HepG2 (cell line): ENCODE measurements around the gene OR10V1. TPM values are rescaled to one million over a fixed set of nuclear protein-coding genes. Genes with fewer than 3 reads are reported as not detected.

Experiments used
- CREB1 ChIP-seq, 2 experiments: fragments of 450-650 bp in 1 of 2; IDR thresholded peaks; 2 replicates each; pipeline ENCODE4 v1.6.1; 2016 to 2017; ENCODE audit warnings: control low read depth in 1 of 2, mild to moderate bottlenecking in 1 of 2, missing compliant biosample characterization in 1 of 2, missing genetic modification characterization in 1 of 2
- FOXK1 ChIP-seq: sonication (generic); formaldehyde crosslinking; IDR thresholded peaks from 2 replicates; pipeline ENCODE4 v1.4.0; 2020; ENCODE audit warnings: low read depth, missing genetic modification reagents, borderline replicate concordance
- GZF1 ChIP-seq: sonication (generic); formaldehyde crosslinking; IDR thresholded peaks from 2 replicates; pipeline ENCODE4 v1.5.1; 2020; ENCODE audit warnings: mild to moderate bottlenecking, missing genetic modification reagents
- HNRNPLL ChIP-seq: fragments of 200-400 bp; formaldehyde crosslinking; IDR thresholded peaks from 2 replicates; pipeline ENCODE4 v1.6.1; 2017; ENCODE audit warnings: mild to moderate bottlenecking, low read depth, low read length; ENCODE audit not compliant: poor library complexity, severe bottlenecking
- KDM5B ChIP-seq: sonication (generic); formaldehyde crosslinking; IDR thresholded peaks from 2 replicates; pipeline ENCODE4 v1.4.0; 2020; ENCODE audit warnings: missing genetic modification reagents, mild to moderate bottlenecking, borderline replicate concordance
- MIER3 ChIP-seq: IDR thresholded peaks from 2 replicates; pipeline ENCODE4 v1.6.1; 2016; ENCODE audit warnings: missing compliant biosample characterization, borderline replicate concordance
- RAD51 ChIP-seq: fragments of 450-650 bp; IDR thresholded peaks from 2 replicates; pipeline ENCODE4 v1.6.1; 2016; ENCODE audit warnings: borderline replicate concordance
- RNF2 ChIP-seq: fragments of 450-650 bp; conservative IDR thresholded peaks from 2 replicates; pipeline ENCODE4 v1.6.1; 2016; ENCODE audit warnings: low read depth
- TARDBP ChIP-seq: sonication (generic); formaldehyde crosslinking; IDR thresholded peaks from 2 replicates; pipeline ENCODE4 v1.8.0; 2022; ENCODE audit warnings: mild to moderate bottlenecking, missing genetic modification reagents
- ZFP36L2 ChIP-seq: sonication (generic); formaldehyde crosslinking; IDR thresholded peaks from 2 replicates; pipeline ENCODE4 v1.4.0; 2020; ENCODE audit warnings: missing genetic modification reagents
- ZNF205 ChIP-seq: IDR thresholded peaks from 2 replicates; pipeline ENCODE4 v1.6.1; 2018; ENCODE audit warnings: missing biosample characterization, missing genetic modification reagents
- ZNF232 ChIP-seq: sonication (generic); formaldehyde crosslinking; IDR thresholded peaks from 2 replicates; pipeline ENCODE4 v1.4.0; 2020; ENCODE audit warnings: missing genetic modification reagents, borderline replicate concordance
- ZNF557 ChIP-seq: sonication (generic); formaldehyde crosslinking; IDR thresholded peaks from 2 replicates; pipeline ENCODE4 v1.4.0; 2020; ENCODE audit warnings: missing genetic modification reagents
- ZNF891 ChIP-seq: sonication (generic); formaldehyde crosslinking; IDR thresholded peaks from 2 replicates; pipeline ENCODE4 v1.5.0; 2020; ENCODE audit warnings: mild to moderate bottlenecking, missing genetic modification reagents
- polyA plus RNA-seq, 8 experiments: library from polyadenylated mRNA; depleted of rRNA in 3 of 8; stranded (reverse) in 7 of 8; unstranded in 1 of 8; fragments of >200 nt; fragmentation: Illumina TruSeq in 4 of 8; extraction: Trizol in 4 of 8; gene quantifications; 2 replicates each; pipeline versions ENCODE4 v1.2.1 to v1.2.3, GENCODE V29; 2011 to 2016; ENCODE audit warnings: low read depth in 4 of 8, missing spikeins in 1 of 8, mixed read lengths in 1 of 8; ENCODE audit not compliant: insufficient read depth in 1 of 8
- total RNA-seq, 5 experiments: library from RNA; depleted of rRNA; stranded (reverse); fragments of >200 nt; fragmentation: Illumina TruSeq; extraction: Trizol; gene quantifications; 2 replicates each; pipeline ENCODE4 v1.2.3, GENCODE V29; 2016; ENCODE audit warnings: low read depth in 1 of 5
- TF ChIP-seq, protein P1 (sequence below): IDR thresholded peaks from 2 replicates; pipeline ENCODE4 v1.6.1; 2016; ENCODE audit warnings: control low read depth
- TF ChIP-seq, protein P2 (sequence below): sonication (generic); formaldehyde crosslinking; IDR thresholded peaks from 2 replicates; pipeline ENCODE4 v1.5.1; 2020; ENCODE audit warnings: mild to moderate bottlenecking, missing genetic modification reagents, moderate library complexity
- TF ChIP-seq, protein P3 (sequence below): sonication (generic); formaldehyde crosslinking; IDR thresholded peaks from 2 replicates; pipeline ENCODE4 v1.4.0; 2020; ENCODE audit warnings: missing genetic modification reagents
- TF ChIP-seq, protein P4 (sequence below): sonication (generic); formaldehyde crosslinking; IDR thresholded peaks from 2 replicates; pipeline ENCODE4 v1.4.0; 2020; ENCODE audit warnings: mild to moderate bottlenecking, missing genetic modification reagents, borderline replicate concordance
- TF ChIP-seq, protein P5 (sequence below): sonication (generic); formaldehyde crosslinking; IDR thresholded peaks from 2 replicates; pipeline ENCODE4; 2020; ENCODE audit warnings: missing genetic modification reagents, mild to moderate bottlenecking, borderline replicate concordance
- TF ChIP-seq, protein P6 (sequence below): sonication (generic); formaldehyde crosslinking; IDR thresholded peaks from 2 replicates; pipeline ENCODE4 v1.5.0; 2020; ENCODE audit warnings: missing genetic modification reagents

The OR10V1 gene
- total and polyA plus RNA-seq, 2 of the 13 experiments (the other 11 are each of a cell fraction or from before 2014, with no cell fraction given), result not detected

DNA sequence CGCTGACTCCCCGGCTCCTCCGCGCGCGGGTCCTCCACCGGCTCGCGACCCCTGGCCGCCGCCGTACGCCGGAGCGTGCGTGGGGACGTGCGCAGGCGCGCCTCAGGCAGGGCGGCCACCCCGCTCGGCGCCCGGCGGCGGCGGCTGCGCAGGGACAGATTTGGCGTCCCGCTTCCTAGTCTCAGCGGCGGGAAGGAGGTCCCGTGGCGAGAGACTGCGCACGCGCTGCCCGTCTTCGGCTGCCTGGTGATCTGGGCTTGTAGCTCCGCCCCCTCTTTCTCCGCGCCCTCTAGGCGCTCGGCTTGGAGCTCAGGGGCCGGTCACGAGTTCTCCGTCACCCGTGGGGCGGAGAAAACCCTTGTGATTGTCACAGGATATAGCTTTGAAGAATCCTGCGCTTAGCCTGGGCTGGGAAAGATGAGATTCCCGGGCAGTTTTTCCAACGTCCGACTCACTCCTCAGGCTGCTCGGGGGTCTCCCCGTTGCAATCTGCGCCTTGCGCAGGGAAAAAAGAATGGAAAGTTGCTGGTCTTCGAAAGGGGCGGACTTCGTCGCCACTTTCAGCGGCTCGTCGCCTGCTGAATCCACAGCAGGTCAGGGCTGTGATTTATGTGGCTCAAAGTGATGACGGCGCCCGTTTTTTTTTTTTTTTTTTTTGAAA lies 44.6 kb downstream of the OR10V1 start, which contains the start of gene PATL1 (continued):
- TF ChIP-seq, protein P1, sequence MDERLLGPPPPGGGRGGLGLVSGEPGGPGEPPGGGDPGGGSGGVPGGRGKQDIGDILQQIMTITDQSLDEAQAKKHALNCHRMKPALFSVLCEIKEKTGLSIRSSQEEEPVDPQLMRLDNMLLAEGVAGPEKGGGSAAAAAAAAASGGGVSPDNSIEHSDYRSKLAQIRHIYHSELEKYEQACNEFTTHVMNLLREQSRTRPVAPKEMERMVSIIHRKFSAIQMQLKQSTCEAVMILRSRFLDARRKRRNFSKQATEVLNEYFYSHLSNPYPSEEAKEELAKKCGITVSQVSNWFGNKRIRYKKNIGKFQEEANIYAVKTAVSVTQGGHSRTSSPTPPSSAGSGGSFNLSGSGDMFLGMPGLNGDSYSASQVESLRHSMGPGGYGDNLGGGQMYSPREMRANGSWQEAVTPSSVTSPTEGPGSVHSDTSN (CRISPR knock-in tag), result peak; percentile 30; the same call in 1 of the 2 replicates
- no peak for TF ChIP-seq MIER3 (CRISPR knock-in tag)
- peak; percentile 64; the same call in 1 of the 2 replicates for TF ChIP-seq ZNF891 (CRISPR knock-in tag)
- no peak for TF ChIP-seq RAD51
- TF ChIP-seq, protein P2, sequence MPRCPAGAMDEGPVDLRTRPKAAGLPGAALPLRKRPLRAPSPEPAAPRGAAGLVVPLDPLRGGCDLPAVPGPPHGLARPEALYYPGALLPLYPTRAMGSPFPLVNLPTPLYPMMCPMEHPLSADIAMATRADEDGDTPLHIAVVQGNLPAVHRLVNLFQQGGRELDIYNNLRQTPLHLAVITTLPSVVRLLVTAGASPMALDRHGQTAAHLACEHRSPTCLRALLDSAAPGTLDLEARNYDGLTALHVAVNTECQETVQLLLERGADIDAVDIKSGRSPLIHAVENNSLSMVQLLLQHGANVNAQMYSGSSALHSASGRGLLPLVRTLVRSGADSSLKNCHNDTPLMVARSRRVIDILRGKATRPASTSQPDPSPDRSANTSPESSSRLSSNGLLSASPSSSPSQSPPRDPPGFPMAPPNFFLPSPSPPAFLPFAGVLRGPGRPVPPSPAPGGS (CRISPR knock-in tag), result peak; percentile 58; the same call in 1 of the 2 replicates
- TF ChIP-seq, protein P3, sequence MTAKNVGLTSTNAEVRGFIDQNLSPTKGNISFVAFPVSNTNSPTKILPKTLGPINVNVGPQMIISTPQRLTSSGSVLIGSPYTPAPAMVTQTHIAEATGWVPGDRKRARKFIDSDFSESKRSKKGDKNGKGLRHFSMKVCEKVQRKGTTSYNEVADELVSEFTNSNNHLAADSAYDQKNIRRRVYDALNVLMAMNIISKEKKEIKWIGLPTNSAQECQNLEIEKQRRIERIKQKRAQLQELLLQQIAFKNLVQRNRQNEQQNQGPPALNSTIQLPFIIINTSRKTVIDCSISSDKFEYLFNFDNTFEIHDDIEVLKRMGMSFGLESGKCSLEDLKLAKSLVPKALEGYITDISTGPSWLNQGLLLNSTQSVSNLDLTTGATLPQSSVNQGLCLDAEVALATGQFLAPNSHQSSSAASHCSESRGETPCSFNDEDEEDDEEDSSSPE (CRISPR knock-in tag), result peak; percentile 78
- peak; percentile 62 for TF ChIP-seq CREB1 (IDR thresholded peaks at IDR 0.05)
- TF ChIP-seq CREB1 (CRISPR knock-in tag; IDR thresholded peaks at IDR 0.05), result peak; percentile 87
- peak; percentile 86 for TF ChIP-seq HNRNPLL
- TF ChIP-seq, protein P4, sequence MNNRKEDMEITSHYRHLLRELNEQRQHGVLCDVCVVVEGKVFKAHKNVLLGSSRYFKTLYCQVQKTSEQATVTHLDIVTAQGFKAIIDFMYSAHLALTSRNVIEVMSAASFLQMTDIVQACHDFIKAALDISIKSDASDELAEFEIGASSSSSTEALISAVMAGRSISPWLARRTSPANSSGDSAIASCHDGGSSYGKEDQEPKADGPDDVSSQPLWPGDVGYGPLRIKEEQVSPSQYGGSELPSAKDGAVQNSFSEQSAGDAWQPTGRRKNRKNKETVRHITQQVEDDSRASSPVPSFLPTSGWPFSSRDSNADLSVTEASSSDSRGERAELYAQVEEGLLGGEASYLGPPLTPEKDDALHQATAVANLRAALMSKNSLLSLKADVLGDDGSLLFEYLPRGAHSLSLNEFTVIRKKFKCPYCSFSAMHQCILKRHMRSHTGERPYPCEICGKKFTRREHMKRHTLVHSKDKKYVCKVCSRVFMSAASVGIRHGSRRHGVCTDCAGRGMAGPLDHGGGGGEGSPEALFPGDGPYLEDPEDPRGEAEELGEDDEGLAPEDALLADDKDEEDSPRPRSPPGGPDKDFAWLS (CRISPR knock-in tag), result no peak
- peak; percentile 28; the same call in 1 of the 2 replicates for TF ChIP-seq RNF2
- peak; percentile 29; the same call in 1 of the 2 replicates for TF ChIP-seq TARDBP
- peak; percentile 31; the same call in 1 of the 2 replicates for TF ChIP-seq FOXK1 (CRISPR knock-in tag)
- TF ChIP-seq, protein P5, sequence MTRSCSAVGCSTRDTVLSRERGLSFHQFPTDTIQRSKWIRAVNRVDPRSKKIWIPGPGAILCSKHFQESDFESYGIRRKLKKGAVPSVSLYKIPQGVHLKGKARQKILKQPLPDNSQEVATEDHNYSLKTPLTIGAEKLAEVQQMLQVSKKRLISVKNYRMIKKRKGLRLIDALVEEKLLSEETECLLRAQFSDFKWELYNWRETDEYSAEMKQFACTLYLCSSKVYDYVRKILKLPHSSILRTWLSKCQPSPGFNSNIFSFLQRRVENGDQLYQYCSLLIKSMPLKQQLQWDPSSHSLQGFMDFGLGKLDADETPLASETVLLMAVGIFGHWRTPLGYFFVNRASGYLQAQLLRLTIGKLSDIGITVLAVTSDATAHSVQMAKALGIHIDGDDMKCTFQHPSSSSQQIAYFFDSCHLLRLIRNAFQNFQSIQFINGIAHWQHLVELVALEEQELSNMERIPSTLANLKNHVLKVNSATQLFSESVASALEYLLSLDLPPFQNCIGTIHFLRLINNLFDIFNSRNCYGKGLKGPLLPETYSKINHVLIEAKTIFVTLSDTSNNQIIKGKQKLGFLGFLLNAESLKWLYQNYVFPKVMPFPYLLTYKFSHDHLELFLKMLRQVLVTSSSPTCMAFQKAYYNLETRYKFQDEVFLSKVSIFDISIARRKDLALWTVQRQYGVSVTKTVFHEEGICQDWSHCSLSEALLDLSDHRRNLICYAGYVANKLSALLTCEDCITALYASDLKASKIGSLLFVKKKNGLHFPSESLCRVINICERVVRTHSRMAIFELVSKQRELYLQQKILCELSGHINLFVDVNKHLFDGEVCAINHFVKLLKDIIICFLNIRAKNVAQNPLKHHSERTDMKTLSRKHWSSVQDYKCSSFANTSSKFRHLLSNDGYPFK (CRISPR knock-in tag), result no peak
- 0 out of 2 replicates have a peak, but pooled peaks have one; percentile 32 for TF ChIP-seq ZNF205
- TF ChIP-seq ZFP36L2 (CRISPR knock-in tag), result no peak
- TF ChIP-seq ZNF232 (CRISPR knock-in tag), result no peak
- TF ChIP-seq, protein P6, sequence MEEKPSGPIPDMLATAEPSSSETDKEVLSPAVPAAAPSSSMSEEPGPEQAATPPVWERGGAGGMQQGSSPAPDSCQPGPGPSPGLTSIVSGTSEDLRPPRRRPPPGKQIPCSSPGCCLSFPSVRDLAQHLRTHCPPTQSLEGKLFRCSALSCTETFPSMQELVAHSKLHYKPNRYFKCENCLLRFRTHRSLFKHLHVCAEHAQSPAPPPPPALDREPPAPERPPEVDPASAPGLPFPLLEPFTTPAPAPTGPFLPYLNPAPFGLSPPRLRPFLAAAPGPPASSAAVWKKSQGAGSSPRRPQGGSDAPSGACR (CRISPR knock-in tag), result no peak
- TF ChIP-seq GZF1 (CRISPR knock-in tag), result no peak
- TF ChIP-seq ZNF557 (CRISPR knock-in tag), result 0 out of 2 replicates have a peak, but pooled peaks have one; percentile 41
- peak; percentile 29; the same call in 1 of the 2 replicates for TF ChIP-seq KDM5B
